GM23248 (cell line): ENCODE measurements around the gene PIP5K1C. TPM values are rescaled to one million over a fixed set of nuclear protein-coding genes. Genes with fewer than 3 reads are reported as not detected.
"Not testable (repeated sequence)": the region's sequence is repeated elsewhere in the genome, so short reads cannot be mapped to it uniquely, and the experiment has no call there.

Experiments
- DNase-seq: peaks from one replicate; pipeline ENCODE4 v3.0.0-alpha.2; 2015
- H2AFZ ChIP-seq: fragments of 200-600 bp; sonication (generic); 2 replicates; pipeline ENCODE4 v1.6.1; 2016; ENCODE audit warnings: antibody characterized with exemption
- H3F3A ChIP-seq: fragments of 200-600 bp; sonication (generic); 2 replicates; pipeline ENCODE4 v1.6.1; 2016; ENCODE audit warnings: mild to moderate bottlenecking, antibody characterized with exemption, mixed run types; ENCODE audit not compliant: insufficient read depth
- H3K27ac ChIP-seq: fragments of 200-600 bp; sonication (generic); 2 replicates; pipeline ENCODE4 v1.5.1; 2016; ENCODE audit warnings: mild to moderate bottlenecking
- H3K27me3 ChIP-seq: fragments of 200-600 bp; sonication (generic); replicated peaks from 2 replicates; pipeline ENCODE4 v1.6.1; 2016; ENCODE audit warnings: mild to moderate bottlenecking; ENCODE audit not compliant: insufficient read depth
- H3K36me3 ChIP-seq: fragments of 200-600 bp; sonication (generic); 2 replicates; pipeline ENCODE4 v1.6.1; 2016; ENCODE audit warnings: low read depth, mild to moderate bottlenecking
- H3K4me1 ChIP-seq: fragments of 200-600 bp; sonication (generic); 2 replicates; pipeline ENCODE4 v1.6.1; 2016; ENCODE audit warnings: mild to moderate bottlenecking; ENCODE audit not compliant: insufficient read depth
- H3K4me2 ChIP-seq: fragments of 200-600 bp; sonication (generic); one replicate; pipeline ENCODE4 v1.6.1; 2016; ENCODE audit warnings: mild to moderate bottlenecking; ENCODE audit not compliant: unreplicated experiment
- H3K4me3 ChIP-seq: fragments of 200-600 bp; sonication (generic); 2 replicates; pipeline ENCODE4 v1.5.1; 2016; ENCODE audit warnings: mild to moderate bottlenecking
- H3K79me2 ChIP-seq: fragments of 200-600 bp; sonication (generic); 2 replicates; pipeline ENCODE4 v1.6.1; 2016; ENCODE audit warnings: mild to moderate bottlenecking; ENCODE audit not compliant: insufficient read depth
- H3K9ac ChIP-seq: fragments of 200-600 bp; sonication (generic); 2 replicates; pipeline ENCODE4 v1.6.1; 2016; ENCODE audit warnings: mild to moderate bottlenecking
- H3K9me2 ChIP-seq: fragments of 200-600 bp; sonication (generic); 2 replicates; pipeline ENCODE4 v1.6.1; 2016; ENCODE audit warnings: mixed run types, mild to moderate bottlenecking, moderate library complexity; ENCODE audit not compliant: insufficient read depth
- H3K9me3 ChIP-seq: fragments of 200-600 bp; sonication (generic); one replicate; pipeline ENCODE4 v1.6.1; 2017; ENCODE audit warnings: low read depth
- H4K20me1 ChIP-seq: fragments of 200-600 bp; sonication (generic); 2 replicates; pipeline ENCODE4 v1.6.0; 2016; ENCODE audit not compliant: insufficient read depth
- EZH2 ChIP-seq: fragments of 200-600 bp; sonication (generic); IDR thresholded peaks from 2 replicates; pipeline ENCODE4 v1.6.1; 2018; ENCODE audit warnings: antibody characterized with exemption, mild to moderate bottlenecking; ENCODE audit not compliant: insufficient read depth, poor library complexity, severe bottlenecking
- EZH2phosphoT487 ChIP-seq: fragments of 200-600 bp; sonication (generic); IDR thresholded peaks from 2 replicates; pipeline ENCODE4 v1.6.1; 2018; ENCODE audit warnings: antibody characterized with exemption, moderate library complexity, mild to moderate bottlenecking, low read depth; ENCODE audit not compliant: insufficient read depth
- whole genome bisulfite sequencing, 2 experiments: methylation state at CpG; one replicate each; pipeline ENCODE4 v1.1.6; 2015 to 2017; ENCODE audit warnings: low lambda C conversion rate in 2 of 2, low coverage in 1 of 2; ENCODE audit errors: missing lambda C conversion rate in 2 of 2; 5-methylcytosine and 5-hydroxymethylcytosine counted together
- in situ Hi-C: fragments of 300-500 bp; cut with MboI; formaldehyde crosslinking; loops from 2 replicates; pipeline ENCODE4 v1.15.0; 2020
- polyA plus RNA-seq: library from polyadenylated mRNA; unstranded; fragments of >200 nt; fragmentation: Nextera tagmentation; extraction: Ambion mirVana; gene quantifications from 2 replicates; pipeline ENCODE4 v1.2.1, GENCODE V29; 2016
- total RNA-seq: library from RNA; depleted of rRNA; stranded (reverse); fragments of >200 nt; shearing (Covaris generic); gene quantifications from 2 replicates; pipeline ENCODE4 v1.2.3, GENCODE V29; 2014

Gene PIP5K1C
- total and polyA plus RNA-seq, 2 experiments from 2014 or later = 31.2 to 34.0 TPM

DNA sequence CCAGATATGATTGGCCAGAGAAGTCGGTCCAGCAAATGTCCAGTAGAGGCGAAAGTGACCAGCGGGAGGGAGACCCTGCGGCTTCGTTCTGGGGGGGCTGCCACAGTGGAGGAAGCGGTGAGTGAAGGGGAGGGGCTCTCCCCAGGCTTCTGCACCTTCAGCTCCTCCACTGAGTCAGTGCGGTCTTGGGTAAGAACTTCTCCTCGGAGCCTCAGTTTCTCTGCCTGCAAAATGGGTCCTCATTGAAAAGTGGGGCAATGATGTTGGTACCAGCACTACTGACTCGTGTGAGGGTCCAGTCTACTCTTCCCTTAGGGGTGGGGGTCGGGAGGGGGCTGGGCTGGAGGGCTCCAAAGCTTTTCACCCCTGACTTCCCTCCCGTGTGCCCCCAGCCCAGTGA lies 110.8 kb downstream of the PIP5K1C start:
- Histone ChIP-seq H3K9ac (no peak overlapping the region), H3K9me3 (no peaks in the 10 kb centered on the region), H3K4me3 (no peak overlapping the region), H3K27me3 (peaks cover 8% of the 10 kb centered on the region), H3K27ac (no peak overlapping the region), H3K9me2 (no peaks in the 10 kb centered on the region), H3K4me1 (no peaks in the 10 kb centered on the region), H2AFZ (no peak overlapping the region), H3K79me2 (no peaks in the 10 kb centered on the region), H3K4me2 (no peak overlapping the region), H3F3A (no peaks in the 10 kb centered on the region), H4K20me1 (no peaks in the 10 kb centered on the region), H3K36me3 (no peaks in the 10 kb centered on the region)
- 80 to 84% methylated on average over 10 to 11 of the region's 11 CpGs for WGBS, 2 experiments
- TF ChIP-seq EZH2phosphoT487 (no peak), EZH2 (no peak)
- in situ Hi-C loops = no loop called here
- no peak for DNase-seq

DNA sequence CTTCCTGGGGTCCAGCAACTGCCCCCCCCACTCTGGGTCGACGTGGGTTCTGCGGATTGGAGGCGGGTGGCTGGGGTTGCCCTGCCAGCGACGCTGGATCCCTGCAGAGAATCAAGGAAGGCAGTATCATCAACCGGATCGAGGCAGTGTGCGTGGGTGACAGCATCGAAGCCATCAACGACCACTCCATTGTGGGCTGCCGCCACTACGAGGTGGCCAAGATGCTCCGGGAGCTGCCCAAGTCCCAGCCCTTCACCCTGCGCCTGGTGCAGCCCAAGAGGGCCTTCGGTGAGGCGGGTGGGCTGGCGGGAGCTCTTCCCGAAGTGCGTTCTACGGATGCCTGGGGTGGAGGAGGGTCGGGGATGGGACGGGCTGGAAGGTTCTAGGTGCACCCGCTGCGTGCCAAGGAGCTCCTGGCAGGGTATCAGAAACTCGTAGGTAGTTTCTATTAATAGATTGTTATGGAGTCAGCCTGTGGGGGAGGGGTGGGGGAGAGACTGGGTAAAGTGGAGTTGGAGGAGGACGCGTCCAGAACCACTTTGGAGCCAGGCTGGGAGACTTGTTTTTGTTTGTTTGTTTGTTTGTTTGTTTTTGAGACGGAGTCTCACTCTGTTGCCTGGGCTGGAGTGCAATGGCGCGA lies 113.4 kb downstream of the PIP5K1C start:
- Histone ChIP-seq H2AFZ (no peak overlapping the region), H3K27me3 (peaks cover 8% of the 10 kb centered on the region), H4K20me1 (no peaks in the 10 kb centered on the region), H3K27ac (no peak overlapping the region), H3K79me2 (no peaks in the 10 kb centered on the region), H3K4me2 (no peak overlapping the region), H3K9me3 (no peaks in the 10 kb centered on the region), H3F3A (no peaks in the 10 kb centered on the region), H3K4me1 (no peaks in the 10 kb centered on the region), H3K36me3 (no peaks in the 10 kb centered on the region), H3K4me3 (no peak overlapping the region), H3K9me2 (no peaks in the 10 kb centered on the region), H3K9ac (no peak overlapping the region)
- no peak for TF ChIP-seq EZH2
- no peak for TF ChIP-seq EZH2phosphoT487
- in situ Hi-C loops = no loop called here
- 70 to 76% methylated on average over 21 to 31 of the region's 31 CpGs for WGBS, 2 experiments
- no peak for DNase-seq

DNA sequence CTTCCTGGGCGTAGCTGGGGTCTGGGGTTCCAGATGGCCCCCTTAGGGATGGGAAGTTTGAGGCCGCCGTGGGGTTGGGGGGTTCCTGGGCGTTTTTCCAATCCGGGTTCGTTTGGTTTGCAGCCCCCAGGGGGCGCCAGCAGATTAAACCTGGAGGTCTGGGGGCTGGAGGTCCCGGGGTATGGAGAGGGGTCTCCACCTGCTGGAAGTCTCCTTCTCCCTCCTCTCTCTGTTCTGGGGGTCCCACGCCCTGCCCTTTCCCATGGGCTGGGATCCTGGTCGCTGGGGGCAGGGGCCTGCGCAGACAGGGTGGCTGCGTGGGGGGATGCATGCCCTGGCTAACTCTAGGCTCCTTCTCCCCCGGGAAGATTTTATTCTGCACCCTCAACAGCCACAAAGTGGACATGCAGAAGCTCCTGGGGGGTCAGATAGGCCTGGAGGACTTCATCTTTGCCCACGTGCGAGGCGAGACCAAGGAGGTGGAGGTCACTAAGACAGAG lies 114.1 kb downstream of the PIP5K1C start:
- 38 to 39% methylated on average over 14 of the region's 16 CpGs for WGBS, 2 experiments
- H3F3A ChIP-seq = no peaks in the 10 kb centered on the region
- no peak overlapping the region for H3K27ac ChIP-seq
- H3K4me3 ChIP-seq = no peak overlapping the region
- no peaks in the 10 kb centered on the region for H3K36me3 ChIP-seq
- H3K9me3 ChIP-seq = no peaks in the 10 kb centered on the region
- TF ChIP-seq EZH2 (peak; percentile 64), EZH2phosphoT487 (no peak)
- no peak overlapping the region for H3K4me2 ChIP-seq
- no peaks in the 10 kb centered on the region for H3K4me1 ChIP-seq
- peaks cover 8% of the 10 kb centered on the region for H3K27me3 ChIP-seq
- no peak overlapping the region for H3K9ac ChIP-seq
- no peaks in the 10 kb centered on the region for H3K79me2 ChIP-seq
- H2AFZ ChIP-seq = no peak overlapping the region
- no peak for DNase-seq
- no peaks in the 10 kb centered on the region for H3K9me2 ChIP-seq
- H4K20me1 ChIP-seq = no peaks in the 10 kb centered on the region
- in situ Hi-C loops = no loop called here

DNA sequence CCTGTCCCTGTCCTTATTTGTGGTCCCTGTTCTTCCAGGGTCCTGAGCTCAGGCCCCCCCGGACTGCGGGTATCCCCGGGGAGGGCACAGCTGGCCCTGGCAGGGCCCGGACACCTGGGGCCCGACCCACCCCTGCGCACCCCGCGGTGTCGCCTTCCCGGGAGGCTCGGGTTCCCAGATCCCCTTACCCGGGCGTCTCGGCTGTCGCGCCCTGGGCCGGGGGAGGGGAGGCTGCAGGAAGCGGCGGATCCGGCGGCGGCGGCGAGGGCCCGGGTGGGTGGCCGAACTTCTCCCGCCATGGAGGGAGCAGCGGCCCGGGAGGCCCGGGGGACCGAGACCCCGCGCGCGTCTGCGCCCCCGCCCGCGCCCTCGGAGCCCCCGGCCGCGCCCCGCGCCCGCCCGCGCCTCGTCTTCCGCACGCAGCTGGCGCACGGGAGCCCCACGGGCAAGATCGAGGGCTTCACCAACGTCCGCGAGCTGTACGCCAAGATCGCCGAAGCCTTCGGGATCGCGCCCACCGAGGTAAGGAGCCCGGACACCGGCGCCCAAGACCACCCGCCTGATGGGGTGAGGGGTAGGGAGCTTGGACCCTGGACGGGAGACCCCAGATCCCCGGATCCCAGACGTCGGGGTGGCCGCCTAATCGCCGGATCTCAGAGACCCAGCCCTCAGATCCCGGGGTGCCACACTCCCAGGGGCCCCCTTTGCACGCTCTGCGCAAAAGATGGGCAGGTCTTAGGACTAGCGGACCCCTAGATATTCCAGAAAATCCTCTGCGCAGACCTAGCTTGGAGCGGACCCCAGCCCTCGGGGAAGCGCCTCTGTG lies 114.8 kb downstream of the PIP5K1C start, which contains the start of gene GIPC3:
Gene GIPC3, plus strand, starts transcription at position 178 of the 826 bp plus-strand sequence. Its CDS starts 120 bp downstream, at position 298.
- WGBS, 2 experiments = 6 to 11% methylated on average over 20 to 53 of the region's 84 CpGs
- H3K27ac ChIP-seq = no peak within 1 kb of the TSS
- no peak within 1 kb of the TSS for H3K9ac ChIP-seq
- peaks cover 4% of the 10 kb centered on the region for H3K4me1 ChIP-seq
- H3K9me3 ChIP-seq = no peaks in the 10 kb centered on the region
- H3K4me3 ChIP-seq = no peak within 1 kb of the TSS
- no peak within 1 kb of the TSS for H3K4me2 ChIP-seq
- H3K9me2 ChIP-seq = no peaks in the 10 kb centered on the region
- H3K36me3 ChIP-seq = no peaks in the 10 kb centered on the region
- in situ Hi-C loops = no loop called here
- peaks cover 4% of the 10 kb centered on the region for H3F3A ChIP-seq
- TF ChIP-seq EZH2 = no peak
- no peak for TF ChIP-seq EZH2phosphoT487
- H2AFZ ChIP-seq = no peak within 1 kb of the TSS
- DNase-seq = no peak
- no peaks in the 10 kb centered on the region for H3K79me2 ChIP-seq
- H3K27me3 ChIP-seq = peaks cover 8% of the 10 kb centered on the region
- H4K20me1 ChIP-seq = no peaks in the 10 kb centered on the region

DNA sequence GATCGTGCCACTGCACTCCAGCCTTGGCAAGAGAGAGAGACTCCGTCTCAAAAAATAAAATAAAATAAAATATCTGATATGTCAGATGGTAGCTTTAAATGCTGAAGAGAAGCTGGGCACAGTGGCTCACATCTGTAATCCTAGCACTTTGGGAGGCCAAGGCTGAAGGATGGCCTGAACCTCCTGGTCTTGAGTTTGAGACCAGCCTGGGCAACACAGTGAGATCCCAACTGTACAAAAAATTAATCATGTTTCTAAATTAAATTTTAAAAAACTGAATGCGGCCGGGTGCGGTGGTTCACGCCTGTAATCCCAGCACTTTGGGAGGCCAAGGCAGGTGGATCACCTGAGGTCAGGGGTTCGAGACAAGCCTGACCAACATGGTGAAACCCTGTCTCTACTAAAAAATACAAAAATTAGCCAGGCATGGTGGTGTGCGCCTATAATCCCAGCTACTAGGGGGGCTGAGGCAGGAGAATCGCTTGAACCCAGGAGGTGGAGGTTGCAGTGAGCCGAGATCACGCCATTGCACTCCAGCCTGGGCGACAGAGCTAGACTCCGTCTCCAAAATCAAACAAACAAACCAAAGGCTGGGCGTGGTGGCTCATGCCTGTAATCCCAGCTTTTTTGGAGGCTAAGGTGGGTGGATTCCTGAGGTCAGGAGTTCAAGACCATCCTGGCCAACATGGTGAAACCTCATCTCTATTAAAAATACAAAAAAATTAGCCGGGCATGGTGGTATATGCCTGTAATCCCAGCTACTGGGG lies 116.0 kb downstream of the PIP5K1C start:
- H2AFZ ChIP-seq, H3K27ac ChIP-seq, in situ Hi-C loops, H4K20me1 ChIP-seq, H3K9me2 ChIP-seq, H3K4me3 ChIP-seq, H3K4me2 ChIP-seq, H3K27me3 ChIP-seq, H3K9me3 ChIP-seq, H3K36me3 ChIP-seq, H3K79me2 ChIP-seq, DNase-seq, H3K9ac ChIP-seq: not testable (repeated sequence)
- Histone ChIP-seq H3K4me1 (peaks cover 12% of the 10 kb centered on the region), H3F3A (peaks cover 16% of the 10 kb centered on the region)
- 85 to 89% methylated on average over 15 of the region's 15 CpGs for WGBS, 2 experiments

DNA sequence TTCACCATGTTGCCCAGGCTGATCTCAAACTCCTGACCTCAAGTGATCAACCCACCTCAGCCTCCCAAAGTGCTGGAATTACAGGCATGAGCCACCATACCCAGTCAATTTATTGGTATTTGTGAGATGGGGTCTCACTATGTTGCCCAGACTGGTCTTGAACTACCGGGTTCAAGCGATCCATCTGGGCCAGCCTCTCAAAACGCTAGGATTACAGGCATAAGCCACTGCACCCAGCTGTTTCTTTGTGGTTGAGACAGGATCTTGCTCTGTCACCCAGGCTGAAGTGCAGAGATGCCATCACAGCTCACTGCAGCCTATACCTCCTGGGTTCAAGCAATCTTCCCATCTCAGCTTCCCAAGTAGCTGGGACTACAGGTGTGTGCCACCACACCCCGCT lies 118.5 kb downstream of the PIP5K1C start:
- Histone ChIP-seq H3F3A (peaks cover 23% of the 10 kb centered on the region), H3K4me1 (peaks cover 12% of the 10 kb centered on the region)
- H3K4me2 ChIP-seq, H3K4me3 ChIP-seq, H3K27ac ChIP-seq, H3K9ac ChIP-seq, in situ Hi-C loops, H3K27me3 ChIP-seq, H3K9me2 ChIP-seq, H2AFZ ChIP-seq, H3K79me2 ChIP-seq, DNase-seq, H3K36me3 ChIP-seq, H4K20me1 ChIP-seq, H3K9me3 ChIP-seq: not testable (repeated sequence)
- WGBS, 2 experiments = 73 to 76% methylated on average over 4 of the region's 4 CpGs
